H1 (cell line): ENCODE measurements around the gene THAP7. TPM values are rescaled to one million over a fixed set of nuclear protein-coding genes. Genes with fewer than 3 reads are reported as not detected.

Experiments
- CTCF ChIA-PET: fragments of 300-600 bp; sonication (Branson Sonifier 250); formaldehyde crosslinking; loops from one replicate; lab custom pipeline; 2021; ENCODE audit not compliant: partially characterized antibody; lab: Charles Lee
- POLR2A ChIA-PET: fragments of 300-600 bp; sonication (Branson Sonifier 250); formaldehyde crosslinking; loops from one replicate; lab custom pipeline; 2021; ENCODE audit warnings: inconsistent platforms; ENCODE audit not compliant: partially characterized antibody; lab: Charles Lee
- DNase-seq, 2 experiments: peaks; one replicate each; pipeline versions ENCODE4 v3.0.0 to v3.0.0-alpha.2; 2010 to 2022; ENCODE audit warnings: low spot score in 2 of 2, low read depth in 1 of 2, mixed read lengths in 1 of 2
- FAIRE-seq: peaks from 2 replicates; lab custom pipeline; 2011; peaks lifted over from hg19 to GRCh38; lab: Jason Lieb, UNC
- H2AFZ ChIP-seq: 2 replicates; pipeline ENCODE4 v1.8.1; 2012; ENCODE audit warnings: low read length, inconsistent platforms
- H2AK5ac ChIP-seq: 2 replicates; pipeline ENCODE4 v1.6.1; 2013; ENCODE audit warnings: low read depth, low read length
- H2BK120ac ChIP-seq: replicated peaks from 2 replicates; pipeline ENCODE3; 2013; ENCODE audit warnings: low read depth, low read length, inconsistent platforms
- H2BK12ac ChIP-seq: 2 replicates; pipeline ENCODE4 v1.6.1; 2013; ENCODE audit warnings: low read depth, low read length
- H2BK15ac ChIP-seq: 2 replicates; pipeline ENCODE4 v1.6.1; 2013; ENCODE audit warnings: low read length
- H2BK20ac ChIP-seq: 2 replicates; pipeline ENCODE4 v1.6.1; 2013; ENCODE audit warnings: low read length
- H2BK5ac ChIP-seq: 2 replicates; pipeline ENCODE4 v1.6.1; 2013; ENCODE audit warnings: low read depth, low read length
- H3K14ac ChIP-seq: 2 replicates; pipeline ENCODE4 v1.6.1; 2013; ENCODE audit warnings: inconsistent platforms; ENCODE audit not compliant: insufficient read length
- H3K18ac ChIP-seq: 2 replicates; pipeline ENCODE4 v1.6.1; 2013; ENCODE audit warnings: low read length; ENCODE audit errors: extremely low read depth
- H3K23ac ChIP-seq: 2 replicates; pipeline ENCODE4 v1.6.1; 2013; ENCODE audit warnings: inconsistent platforms; ENCODE audit not compliant: insufficient read length
- H3K23me2 ChIP-seq: 2 replicates; pipeline ENCODE4 v1.6.1; 2013; ENCODE audit warnings: low read depth, low read length
- H3K27ac ChIP-seq: 2 replicates; pipeline ENCODE4 v1.6.1; 2011; ENCODE audit warnings: low read depth, low read length, inconsistent platforms
- H3K27me3 ChIP-seq, 4 experiments: replicated peaks in 1 of 4; 1 replicate in 1 of 4; 2 replicates in 3 of 4; pipeline versions ENCODE4 v1.6.1 to v1.8.1; 2011 to 2013; ENCODE audit warnings: low read length in 3 of 4, mild to moderate bottlenecking in 3 of 4, inconsistent platforms in 2 of 4, mixed read lengths in 2 of 4, moderate library complexity in 1 of 4; ENCODE audit not compliant: control insufficient read depth in 3 of 4, insufficient read depth in 3 of 4; ENCODE audit errors: extremely low read depth in 1 of 4
- H3K36me3 ChIP-seq, 4 experiments: 2 replicates each; pipeline versions ENCODE4 v1.6.1 to v1.8.1; 2011 to 2013; ENCODE audit warnings: mild to moderate bottlenecking in 4 of 4, low read length in 3 of 4, moderate library complexity in 2 of 4, control low read depth in 1 of 4, inconsistent platforms in 1 of 4; ENCODE audit not compliant: insufficient read depth in 4 of 4, control insufficient read depth in 2 of 4
- H3K4ac ChIP-seq: replicated peaks from 2 replicates; pipeline ENCODE3; 2013; ENCODE audit warnings: low read length, low read depth, mixed read lengths, inconsistent platforms; ENCODE audit not compliant: insufficient read length
- H3K4me1 ChIP-seq, 4 experiments: replicated peaks in 1 of 4; 1 replicate in 1 of 4; 2 replicates in 3 of 4; pipeline versions ENCODE4 v1.6.1 to v1.8.1; 2011 to 2013; ENCODE audit warnings: low read length in 3 of 4, inconsistent platforms in 2 of 4, mixed read lengths in 1 of 4; ENCODE audit not compliant: insufficient read depth in 4 of 4, control insufficient read depth in 3 of 4
- H3K4me2 ChIP-seq, 2 experiments: 2 replicates each; pipeline versions ENCODE4 v1.6.1 to v1.8.1; 2011 to 2013; ENCODE audit warnings: low read depth in 2 of 2, low read length in 2 of 2, control low read depth in 1 of 2, inconsistent platforms in 1 of 2, mild to moderate bottlenecking in 1 of 2; ENCODE audit not compliant: insufficient read depth in 1 of 2
- H3K4me3 ChIP-seq, 4 experiments: fragments of 200-600, 300-600 bp in 1 of 4; sonication (generic), shearing (Covaris generic), sonication (Bioruptor Twin) in 1 of 4; 2 replicates each; pipeline versions ENCODE4 v1.5.1 to v1.8.1; 2011 to 2016; ENCODE audit warnings: low read length in 4 of 4, low read depth in 3 of 4, control low read depth in 2 of 4, inconsistent platforms in 2 of 4, mild to moderate bottlenecking in 2 of 4, mixed read lengths in 1 of 4, moderate library complexity in 1 of 4; ENCODE audit not compliant: insufficient read depth in 2 of 4; ENCODE audit errors: extremely low read depth in 1 of 4
- H3K56ac ChIP-seq: replicated peaks from 2 replicates; pipeline ENCODE3; 2013; ENCODE audit warnings: low read depth, mild to moderate bottlenecking, mixed read lengths, low read length, inconsistent platforms; ENCODE audit not compliant: insufficient read length
- H3K79me1 ChIP-seq: 2 replicates; pipeline ENCODE4 v1.6.1; 2013; ENCODE audit warnings: low read depth, low read length, control low read depth
- H3K79me2 ChIP-seq, 2 experiments: 2 replicates each; pipeline versions ENCODE4 v1.6.1 to v1.8.1; 2012 to 2013; ENCODE audit warnings: low read length in 2 of 2, mild to moderate bottlenecking in 2 of 2, inconsistent platforms in 1 of 2; ENCODE audit not compliant: insufficient read depth in 2 of 2, control insufficient read depth in 1 of 2
- H3K9ac ChIP-seq, 4 experiments: replicated peaks in 1 of 4; 1 replicate in 1 of 4; 2 replicates in 3 of 4; pipeline versions ENCODE4 v1.6.1 to v1.8.1; 2011 to 2013; ENCODE audit warnings: low read depth in 3 of 4, low read length in 3 of 4, control low read depth in 2 of 4, mild to moderate bottlenecking in 2 of 4, moderate library complexity in 2 of 4, inconsistent platforms in 1 of 4; ENCODE audit errors: extremely low read depth in 1 of 4
- H3K9me3 ChIP-seq, 2 experiments: 2 replicates each; pipeline versions ENCODE4 v1.6.1 to v1.8.1; 2012 to 2013; ENCODE audit warnings: mild to moderate bottlenecking in 2 of 2, moderate library complexity in 2 of 2, control low read depth in 1 of 2, inconsistent platforms in 1 of 2, low read depth in 1 of 2, low read length in 1 of 2, mixed read lengths in 1 of 2; ENCODE audit not compliant: insufficient read depth in 2 of 2
- H4K20me1 ChIP-seq, 2 experiments: replicated peaks in 1 of 2; 2 replicates each; pipeline versions ENCODE3 to v1.8.1; 2011 to 2013; ENCODE audit warnings: inconsistent platforms in 2 of 2, low read length in 2 of 2, mild to moderate bottlenecking in 1 of 2; ENCODE audit not compliant: insufficient read depth in 2 of 2, control insufficient read depth in 1 of 2
- H4K5ac ChIP-seq: 2 replicates; pipeline ENCODE4 v1.6.1; 2013; ENCODE audit warnings: low read length, low read depth, mixed read lengths, inconsistent platforms; ENCODE audit not compliant: insufficient read length
- H4K8ac ChIP-seq: 2 replicates; pipeline ENCODE4 v1.8.0; 2013; ENCODE audit warnings: mild to moderate bottlenecking, moderate library complexity, low read length, inconsistent platforms; ENCODE audit not compliant: insufficient read depth; ENCODE audit errors: extremely low read depth
- H4K91ac ChIP-seq: replicated peaks from 2 replicates; pipeline ENCODE3; 2013; ENCODE audit warnings: low read length, mixed read lengths, inconsistent platforms; ENCODE audit not compliant: insufficient read length
- ASH2L ChIP-seq: fragments of 200-600, 300-600 bp; sonication (generic); IDR thresholded peaks from one replicate; pipeline ENCODE4 v1.7.1; 2017; ENCODE audit warnings: low read length
- BRCA1 ChIP-seq: IDR thresholded peaks from 2 replicates; pipeline ENCODE4 v1.6.1; 2012; ENCODE audit warnings: low read depth, low read length, improper control_type of control experiment
- CTBP2 ChIP-seq: IDR thresholded peaks from 2 replicates; pipeline ENCODE4 v1.7.0; 2011; ENCODE audit warnings: borderline replicate concordance, mild to moderate bottlenecking, moderate library complexity, mixed read lengths, low read length; ENCODE audit not compliant: insufficient read depth, insufficient read length
- KDM4A ChIP-seq: IDR thresholded peaks from one replicate; pipeline ENCODE4 v1.7.1; 2012; ENCODE audit warnings: low read depth, mild to moderate bottlenecking, moderate library complexity, low read length, inconsistent platforms; ENCODE audit not compliant: severe bottlenecking
- RBBP5 ChIP-seq: IDR thresholded peaks from 2 replicates; pipeline ENCODE4 v1.7.1; 2012; ENCODE audit warnings: low read depth, mild to moderate bottlenecking, inconsistent platforms, low read length, moderate library complexity, borderline replicate concordance
- SIN3A ChIP-seq, 2 experiments: IDR thresholded peaks in 1 of 2; conservative IDR thresholded peaks in 1 of 2; 2 replicates each; pipeline ENCODE4 v1.6.1; 2011 to 2012; ENCODE audit warnings: low read length in 2 of 2, improper control_type of control experiment in 1 of 2, low read depth in 1 of 2, mild to moderate bottlenecking in 1 of 2
- WGBS, 2 experiments: shearing (Covaris generic) in 1 of 2; methylation state at CpG; one replicate each; pipeline versions ENCODE4 v1.1.6 to v1.1.7; 2013 to 2015; ENCODE audit warnings: low lambda C conversion rate in 2 of 2, mixed read lengths in 2 of 2, inconsistent platforms in 1 of 2, low coverage in 1 of 2, missing lambda C conversion rate in 1 of 2; ENCODE audit not compliant: insufficient replicate concordance in 2 of 2, insufficient coverage in 1 of 2, insufficient read length in 1 of 2; ENCODE audit errors: extremely low coverage in 1 of 2, missing lambda C conversion rate in 1 of 2; 5-methylcytosine and 5-hydroxymethylcytosine counted together
- polyA plus RNA-seq, 7 experiments: library from polyadenylated mRNA; depleted of rRNA in 3 of 7; stranded (reverse) in 5 of 7; unstranded in 2 of 7; fragments of >200 nt in 5 of 7; fragments of 200-250 nt in 2 of 7; gene quantifications; 1 replicate in 5 of 7; 2 replicates in 1 of 7; 4 replicates in 1 of 7; pipeline versions ENCODE4 v1.2.1 to v1.2.3, GENCODE V29; 2011 to 2013; ENCODE audit warnings: missing spikeins in 2 of 7, mixed read lengths in 2 of 7
- total RNA-seq: library from RNA; stranded (reverse); fragmentation: NEBNext Ultra II Directional; extraction: Animal tissue kit (Norgen Biotek cat#: 25700); gene quantifications from 2 replicates; pipeline ENCODE4 v1.2.1, GENCODE V29; 2021
- TF ChIP-seq, protein P1 (sequence below): IDR thresholded peaks from 2 replicates; pipeline ENCODE4 v1.6.1; 2012; ENCODE audit warnings: low read length, inconsistent platforms
- TF ChIP-seq, protein P2 (sequence below): IDR thresholded peaks from 2 replicates; pipeline ENCODE4 v1.6.1; 2012; ENCODE audit warnings: inconsistent platforms

The THAP7 gene
- total and polyA plus RNA-seq, 2 of the 8 experiments (the other 6 are each of a cell fraction or from before 2014, with no cell fraction given), result 16.9 to 32.5 TPM

DNA sequence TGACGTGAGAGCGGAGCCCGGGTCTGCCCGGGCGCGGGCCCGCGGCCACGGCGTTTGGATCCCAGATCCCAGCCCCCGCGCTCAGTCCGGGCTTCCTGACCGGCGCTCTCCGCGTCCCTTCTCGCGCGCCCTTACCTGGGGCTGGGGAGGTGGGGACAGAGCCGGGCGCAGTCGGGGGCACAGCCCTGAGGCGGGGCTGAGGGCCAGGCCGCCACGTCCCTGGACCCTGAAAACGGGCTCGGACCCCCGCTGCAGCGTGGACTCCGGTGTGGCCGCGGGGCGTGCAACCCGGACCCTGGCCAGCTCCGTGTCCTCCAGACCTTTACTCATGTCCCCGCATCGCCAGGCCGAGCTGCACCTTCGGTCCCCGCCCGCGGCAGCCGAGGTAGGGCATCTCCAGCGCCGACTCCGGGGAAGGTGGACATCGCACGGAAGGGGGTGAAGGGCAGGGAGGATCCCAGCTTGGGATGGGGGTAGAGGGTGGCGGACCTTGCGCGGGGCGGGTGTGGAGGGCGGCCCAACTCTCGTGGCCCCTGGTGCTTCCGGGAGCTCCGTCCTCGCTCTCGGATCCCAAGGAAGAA is 44.7 kb downstream of the THAP7 start:
- peak overlapping the region; percentile 34; the same call in 1 of the 2 replicates for H2AFZ ChIP-seq
- H2AK5ac ChIP-seq, result no peak overlapping the region
- H3K27ac ChIP-seq, result no peak overlapping the region
- peak overlapping the region; percentile 62; the same call in 1 of the 2 replicates for H4K8ac ChIP-seq
- H3K4me2 ChIP-seq, result peak overlapping the region; percentile 88 to 95
- peak overlapping the region; percentile 20 for H4K91ac ChIP-seq
- no peak overlapping the region for H4K5ac ChIP-seq
- H2BK5ac ChIP-seq, result peak overlapping the region; percentile 66; the same call in 1 of the 2 replicates
- FAIRE-seq (no peak), DNase-seq (peak in 1 of 2 experiments; percentile 78)
- WGBS, 2 experiments, result 2% methylated on average over 42 of the region's 59 CpGs; no CpG with 5 or more reads in 1 of the 2 experiments
- H3K4me3 ChIP-seq, result peak overlapping the region; percentile 68 to 79 (median 74)
- H2BK12ac ChIP-seq, result peak overlapping the region; percentile 87; the same call in 1 of the 2 replicates
- no peaks in the 10 kb centered on the region for H3K9me3 ChIP-seq
- CTCF ChIA-PET, result interaction anchor here (0.6 to 13.5 kb wide), 12 partner anchors 9 to 156 kb away, joined by 3 to 115 read pairs (median 4); partner anchors contain the start of gene AIFM3
- no peak overlapping the region for H2BK15ac ChIP-seq
- H3K23me2 ChIP-seq, result peaks cover 12% of the 10 kb centered on the region
- no peak overlapping the region for H3K4ac ChIP-seq
- peaks cover 3 to 13% (median 6%) of the 10 kb centered on the region in 4 experiments; a peak in 7 of 8 replicates for H3K36me3 ChIP-seq
- no peak overlapping the region for H3K14ac ChIP-seq
- H3K4me1 ChIP-seq, result peaks cover 0 to 9% (median 5%) of the 10 kb centered on the region in 4 experiments; a peak in 6 of 7 replicates
- peak overlapping the region; percentile 6 for H3K56ac ChIP-seq
- H4K20me1 ChIP-seq, result peaks cover 4 to 15% of the 10 kb centered on the region in 2 experiments
- H3K9ac ChIP-seq, result peak overlapping the region in 2 of 4 experiments; percentile 34 to 41; a peak in 4 of 7 replicates
- 0 out of 4 replicates have a peak, but pooled peaks cover 0 to 2% of the 10 kb centered on the region in 2 experiments for H3K79me2 ChIP-seq
- H2BK120ac ChIP-seq, result no peak overlapping the region
- no peak overlapping the region for H2BK20ac ChIP-seq
- peak overlapping the region; percentile 78 for H3K18ac ChIP-seq
- H3K27me3 ChIP-seq, result peaks cover 0 to 7% (median 3%) of the 10 kb centered on the region in 4 experiments; a peak in 4 of 7 replicates
- H3K23ac ChIP-seq, result no peak overlapping the region
- H3K79me1 ChIP-seq, result peaks cover 8% of the 10 kb centered on the region; the same call in 1 of the 2 replicates
- POLR2A ChIA-PET, result interaction anchor here (1.3 to 2.2 kb wide), 6 partner anchors 10 to 215 kb away, joined by 4 to 7 read pairs (median 5); partner anchors contain the start of genes AIFM3, CRKL and LZTR1
- TF ChIP-seq, protein P1, sequence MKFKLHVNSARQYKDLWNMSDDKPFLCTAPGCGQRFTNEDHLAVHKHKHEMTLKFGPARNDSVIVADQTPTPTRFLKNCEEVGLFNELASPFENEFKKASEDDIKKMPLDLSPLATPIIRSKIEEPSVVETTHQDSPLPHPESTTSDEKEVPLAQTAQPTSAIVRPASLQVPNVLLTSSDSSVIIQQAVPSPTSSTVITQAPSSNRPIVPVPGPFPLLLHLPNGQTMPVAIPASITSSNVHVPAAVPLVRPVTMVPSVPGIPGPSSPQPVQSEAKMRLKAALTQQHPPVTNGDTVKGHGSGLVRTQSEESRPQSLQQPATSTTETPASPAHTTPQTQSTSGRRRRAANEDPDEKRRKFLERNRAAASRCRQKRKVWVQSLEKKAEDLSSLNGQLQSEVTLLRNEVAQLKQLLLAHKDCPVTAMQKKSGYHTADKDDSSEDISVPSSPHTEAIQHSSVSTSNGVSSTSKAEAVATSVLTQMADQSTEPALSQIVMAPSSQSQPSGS, result no peak
- TF ChIP-seq SIN3A (conservative IDR thresholded peaks at IDR 0.05 in 1 of 2, IDR thresholded peaks at IDR 0.05 in 1 of 2; ENCODE audit: low read depth in 1 of 2, low read length in 2 of 2) (0 out of 4 replicates have a peak, but pooled peaks of 1 of the 2 experiments have one; percentile 15), CTBP2 (no peak), KDM4A (peak; percentile 93), RBBP5 (0 out of 2 replicates have a peak, but pooled peaks have one; percentile 29), ASH2L (peak; percentile 56), BRCA1 (no peak)
- TF ChIP-seq, protein P2, sequence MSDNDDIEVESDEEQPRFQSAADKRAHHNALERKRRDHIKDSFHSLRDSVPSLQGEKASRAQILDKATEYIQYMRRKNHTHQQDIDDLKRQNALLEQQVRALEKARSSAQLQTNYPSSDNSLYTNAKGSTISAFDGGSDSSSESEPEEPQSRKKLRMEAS, result no peak
